Activated naive CD4-positive, alpha-beta T cell treated with anti-CD3 and anti-CD28 coated beads for 36 hours (primary cell): ENCODE measurements around the gene ITIH1. TPM values are rescaled to one million over a fixed set of nuclear protein-coding genes. Genes with fewer than 3 reads are reported as not detected.

Source experiments
- CTCF ChIA-PET: fragments of 350-600 bp; sonication (Branson Sonifier 250); formaldehyde crosslinking; loops from one replicate; lab custom pipeline; 2021; ENCODE audit warnings: antibody characterized with exemption; lab: Charles Lee
- DNase-seq: peaks from one replicate; pipeline ENCODE4 v3.0.0-alpha.2; 2020
- H3K27ac Mint-ChIP-seq: one replicate; pipeline ENCODE4 v1.8.0; 2021; ENCODE audit warnings: mild to moderate bottlenecking, mixed read lengths
- H3K27me3 Mint-ChIP-seq: one replicate; pipeline ENCODE4 v1.8.0; 2021; ENCODE audit warnings: low read depth, mixed read lengths
- H3K36me3 Mint-ChIP-seq: one replicate; pipeline ENCODE4 v1.8.0; 2021; ENCODE audit warnings: low read depth, mixed read lengths
- H3K4me1 Mint-ChIP-seq: one replicate; pipeline ENCODE4 v1.8.0; 2021; ENCODE audit warnings: low read depth, mixed read lengths
- H3K4me3 Mint-ChIP-seq: one replicate; pipeline ENCODE4 v1.8.0; 2021; ENCODE audit warnings: mild to moderate bottlenecking, moderate library complexity, mixed read lengths
- H3K9me3 Mint-ChIP-seq: one replicate; pipeline ENCODE4 v1.8.0; 2021; ENCODE audit warnings: mixed read lengths
- intact Hi-C: fragments of 100-400 bp; cut with micrococcal nuclease; formaldehyde crosslinking; loops from one replicate; pipeline ENCODE4 v1.15.1; 2023
- total RNA-seq, 2 experiments: library from RNA; stranded (reverse); gene quantifications; one replicate each; pipeline ENCODE4 v1.2.3, GENCODE V29; 2021

ITIH1 gene
- total RNA-seq, 2 experiments from 2014 or later = not detected

DNA sequence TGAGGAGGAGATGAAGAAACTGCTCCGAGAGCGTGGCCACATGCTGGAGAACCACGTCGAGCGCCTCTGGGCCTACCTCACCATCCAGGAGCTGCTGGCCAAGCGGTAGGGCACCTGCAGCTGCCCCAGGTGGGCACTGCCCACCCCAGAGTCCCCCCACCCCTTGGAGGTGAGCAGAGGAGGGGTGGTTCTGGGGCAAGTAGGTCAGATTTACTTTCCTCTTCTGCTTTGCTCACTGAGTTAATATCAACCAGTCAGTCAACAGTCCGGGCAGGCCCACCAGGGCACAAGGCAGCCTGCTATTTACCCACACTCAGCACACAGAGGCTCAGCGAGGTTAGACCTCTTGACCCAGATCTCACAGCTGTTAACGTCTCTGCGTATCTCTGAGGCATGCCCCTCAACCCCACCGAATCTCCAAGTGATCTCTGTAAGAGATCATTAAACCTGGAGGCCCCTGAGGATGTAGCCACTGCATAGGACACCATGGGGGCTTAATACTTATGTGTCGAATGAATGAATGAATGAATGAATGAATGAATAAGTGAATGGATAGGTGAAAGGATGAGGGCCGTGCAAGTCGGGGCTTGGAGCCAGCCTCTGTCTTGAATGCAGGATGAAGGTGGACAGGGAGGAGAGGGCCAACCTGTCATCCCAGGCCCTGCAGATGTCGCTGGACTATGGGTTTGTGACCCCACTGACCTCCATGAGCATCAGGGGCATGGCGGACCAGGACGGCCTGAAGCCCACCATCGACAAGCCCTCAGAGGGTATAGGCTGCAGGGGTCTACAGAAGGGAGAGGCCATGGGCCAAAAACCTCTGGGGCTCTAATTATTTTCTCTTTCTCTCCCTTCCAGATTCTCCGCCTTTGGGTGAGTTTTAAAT lies 9.2 kb downstream of the ITIH1 start:
- no peaks in the 10 kb centered on the region for H3K4me1 Mint-ChIP-seq
- no peak for DNase-seq
- H3K27ac Mint-ChIP-seq = no peak overlapping the region
- H3K4me3 Mint-ChIP-seq = no peak overlapping the region
- CTCF ChIA-PET = interaction anchor here (0.6 to 0.7 kb wide), 2 partner anchors 78 to 220 kb away, joined by 3 to 4 read pairs; no protein-coding TSS in a partner anchor
- no peaks in the 10 kb centered on the region for H3K9me3 Mint-ChIP-seq
- H3K36me3 Mint-ChIP-seq = no peaks in the 10 kb centered on the region
- no peaks in the 10 kb centered on the region for H3K27me3 Mint-ChIP-seq
- intact Hi-C loops = no loop called here

- no peak for DNase-seq
- Mint-ChIP-seq H3K27ac (no peak overlapping the region), H3K4me1 (no peaks in the 10 kb centered on the region), H3K4me3 (no peak overlapping the region), H3K27me3 (no peaks in the 10 kb centered on the region), H3K36me3 (no peaks in the 10 kb centered on the region), H3K9me3 (no peaks in the 10 kb centered on the region)
- intact Hi-C loops = no loop called here
- CTCF ChIA-PET = interaction anchor here (0.6 to 0.7 kb wide), 2 partner anchors 221 to 290 kb away, joined by 3 read pairs; no protein-coding TSS in a partner anchor
Measured at GRCh38 chr3:52787246-52787645, 9.8 kb downstream of the ITIH1 start.

GRCh38 chr3:52787672-52788625 lies 10.6 kb downstream of the ITIH1 start:
- intact Hi-C loops = no loop called here
- CTCF ChIA-PET = interaction anchor here (0.6 to 0.7 kb wide), 2 partner anchors 222 to 291 kb away, joined by 3 read pairs; no protein-coding TSS in a partner anchor
- DNase-seq = no peak
- Mint-ChIP-seq H3K4me3 (no peak overlapping the region), H3K4me1 (no peaks in the 10 kb centered on the region), H3K9me3 (no peaks in the 10 kb centered on the region), H3K36me3 (no peaks in the 10 kb centered on the region), H3K27me3 (no peaks in the 10 kb centered on the region), H3K27ac (no peak overlapping the region)

DNA sequence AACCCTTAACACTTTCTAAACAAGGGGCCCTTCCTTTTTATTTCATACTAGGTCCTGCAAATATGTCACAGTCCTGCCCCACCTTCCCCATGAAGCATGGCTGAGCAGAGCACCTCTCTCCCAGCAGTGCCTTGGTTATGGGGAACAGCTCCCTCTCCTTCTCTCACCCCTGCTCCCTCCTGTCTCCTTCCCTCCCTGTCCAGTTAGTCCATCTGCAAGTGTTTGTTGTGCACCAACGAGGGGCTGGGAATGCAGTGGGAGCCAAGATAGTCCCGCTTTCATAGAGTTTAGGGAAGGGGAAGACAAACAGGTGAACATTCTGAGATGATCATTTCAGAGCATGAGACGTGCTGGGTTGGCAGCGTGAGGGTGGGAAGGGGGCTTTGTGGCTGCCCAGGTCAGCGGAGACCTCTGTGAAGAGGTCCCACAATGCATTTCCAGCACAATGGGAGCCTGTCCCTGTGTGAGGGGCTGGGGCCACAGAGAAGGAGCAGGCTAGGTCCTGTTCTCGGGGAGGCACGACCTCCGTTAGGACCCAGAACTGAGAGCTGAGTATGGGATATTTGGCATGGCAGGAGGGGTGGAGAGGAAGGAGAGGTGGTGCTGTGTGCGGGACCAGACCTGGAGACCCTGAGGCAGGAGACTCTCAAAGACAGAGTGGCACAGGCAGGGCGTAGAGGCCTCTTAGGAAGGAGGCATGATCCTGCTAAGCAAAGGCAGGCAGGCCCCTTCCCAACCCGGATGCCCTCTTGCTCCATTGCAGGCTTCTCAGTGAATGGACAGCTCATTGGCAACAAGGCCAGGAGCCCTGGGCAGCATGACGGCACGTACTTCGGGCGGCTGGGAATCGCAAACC lies 11.7 kb downstream of the ITIH1 start:
- H3K27me3 Mint-ChIP-seq = no peaks in the 10 kb centered on the region
- H3K27ac Mint-ChIP-seq = no peak overlapping the region
- no peaks in the 10 kb centered on the region for H3K4me1 Mint-ChIP-seq
- intact Hi-C loops = no loop called here
- CTCF ChIA-PET = no interaction called here
- H3K9me3 Mint-ChIP-seq = no peaks in the 10 kb centered on the region
- no peaks in the 10 kb centered on the region for H3K36me3 Mint-ChIP-seq
- no peak overlapping the region for H3K4me3 Mint-ChIP-seq
- no peak for DNase-seq

- intact Hi-C loops = no loop called here
- Mint-ChIP-seq H3K4me1 (no peaks in the 10 kb centered on the region), H3K9me3 (no peaks in the 10 kb centered on the region), H3K27me3 (no peaks in the 10 kb centered on the region), H3K4me3 (no peak overlapping the region), H3K36me3 (no peaks in the 10 kb centered on the region), H3K27ac (no peak overlapping the region)
- CTCF ChIA-PET = no interaction called here
- no peak for DNase-seq
Measured at GRCh38 chr3:52789746-52790040, 12.3 kb downstream of the ITIH1 start.

- no peaks in the 10 kb centered on the region for H3K36me3 Mint-ChIP-seq
- no peaks in the 10 kb centered on the region for H3K9me3 Mint-ChIP-seq
- intact Hi-C loops = no loop called here
- H3K4me3 Mint-ChIP-seq = no peak overlapping the region
- no peaks in the 10 kb centered on the region for H3K27me3 Mint-ChIP-seq
- no peak overlapping the region for H3K27ac Mint-ChIP-seq
- no peaks in the 10 kb centered on the region for H3K4me1 Mint-ChIP-seq
- CTCF ChIA-PET = no interaction called here
- no peak for DNase-seq
Measured at GRCh38 chr3:52790337-52790736, 12.9 kb downstream of the ITIH1 start.

- Mint-ChIP-seq H3K4me3 (no peak overlapping the region), H3K4me1 (no peaks in the 10 kb centered on the region), H3K27me3 (no peaks in the 10 kb centered on the region), H3K9me3 (no peaks in the 10 kb centered on the region), H3K27ac (no peak overlapping the region), H3K36me3 (no peaks in the 10 kb centered on the region)
- intact Hi-C loops = no loop called here
- CTCF ChIA-PET = no interaction called here
- no peak for DNase-seq
Measured at GRCh38 chr3:52790741-52791140, 13.3 kb downstream of the ITIH1 start.

DNA sequence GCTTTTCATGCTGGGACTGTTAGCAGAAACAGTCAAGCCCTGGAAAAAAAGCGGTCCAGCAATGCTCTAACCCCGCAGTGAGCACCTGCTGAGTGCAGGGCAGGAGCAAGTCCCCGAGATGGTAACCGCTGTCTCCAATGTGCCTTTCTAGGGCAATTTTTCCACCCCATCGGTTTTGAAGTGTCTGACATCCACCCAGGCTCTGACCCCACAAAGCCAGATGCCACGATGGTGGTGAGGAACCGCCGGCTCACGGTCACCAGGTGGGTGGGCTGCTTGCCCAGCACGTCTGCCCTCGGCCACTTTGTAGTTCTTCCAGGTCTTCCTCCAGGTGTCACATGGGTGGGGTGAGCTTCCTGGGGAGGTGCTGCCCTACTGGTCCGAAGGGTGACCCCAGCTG lies 14.0 kb downstream of the ITIH1 start:
- no peaks in the 10 kb centered on the region for H3K4me1 Mint-ChIP-seq
- no peaks in the 10 kb centered on the region for H3K27me3 Mint-ChIP-seq
- no peak overlapping the region for H3K4me3 Mint-ChIP-seq
- no peak overlapping the region for H3K27ac Mint-ChIP-seq
- H3K36me3 Mint-ChIP-seq = no peaks in the 10 kb centered on the region
- H3K9me3 Mint-ChIP-seq = no peaks in the 10 kb centered on the region
- DNase-seq = no peak
- intact Hi-C loops = no loop called here
- CTCF ChIA-PET = no interaction called here

DNA sequence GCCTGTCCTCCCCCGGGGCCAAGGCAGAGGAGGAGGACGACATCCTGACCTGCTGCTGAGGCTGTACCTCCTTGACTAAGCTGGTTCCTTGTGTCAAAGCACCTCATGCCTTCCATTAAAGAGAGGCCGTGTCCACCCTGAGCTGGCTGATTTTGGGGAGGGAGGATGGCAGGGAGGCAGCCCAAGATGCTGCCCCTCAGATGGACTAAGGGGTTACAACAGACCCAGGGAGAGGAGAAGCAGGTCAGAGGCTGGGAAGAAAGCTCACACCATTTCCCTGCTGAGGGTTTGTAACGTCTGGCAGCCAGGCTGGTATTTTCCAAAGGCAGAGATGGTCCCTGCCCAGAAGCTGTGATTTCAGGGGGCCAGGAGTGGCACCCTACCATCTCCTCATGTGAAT lies 14.5 kb downstream of the ITIH1 start:
- Mint-ChIP-seq H3K27ac (no peak overlapping the region), H3K4me3 (no peak overlapping the region), H3K27me3 (no peaks in the 10 kb centered on the region), H3K9me3 (no peaks in the 10 kb centered on the region), H3K4me1 (no peaks in the 10 kb centered on the region), H3K36me3 (no peaks in the 10 kb centered on the region)
- intact Hi-C loops = no loop called here
- CTCF ChIA-PET = no interaction called here
- no peak for DNase-seq

DNA sequence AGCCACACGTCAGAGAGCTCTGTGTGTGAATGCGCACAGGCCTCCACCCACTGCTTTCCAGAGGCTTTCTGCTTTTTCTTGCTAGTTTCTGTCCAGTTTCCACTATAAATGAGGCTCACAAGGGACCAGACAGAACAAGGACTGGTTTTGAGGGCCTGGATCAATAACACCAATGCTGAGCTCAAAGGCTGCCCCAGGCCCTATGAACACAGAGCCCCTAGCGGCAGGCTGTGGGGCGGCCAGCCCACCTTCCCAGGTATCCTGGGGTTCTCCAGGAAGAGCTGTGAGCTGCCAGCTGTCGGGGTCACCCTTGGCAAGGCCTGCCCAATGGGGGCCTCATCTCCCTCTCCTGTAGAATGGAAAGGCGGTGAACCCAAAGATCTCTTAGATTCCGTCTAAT lies 15.0 kb downstream of the ITIH1 start:
- Mint-ChIP-seq H3K9me3 (no peaks in the 10 kb centered on the region), H3K4me1 (no peaks in the 10 kb centered on the region), H3K4me3 (no peak overlapping the region), H3K27me3 (no peaks in the 10 kb centered on the region), H3K27ac (no peak overlapping the region), H3K36me3 (no peaks in the 10 kb centered on the region)
- intact Hi-C loops = no loop called here
- CTCF ChIA-PET = no interaction called here
- DNase-seq = no peak

- Mint-ChIP-seq H3K9me3 (no peaks in the 10 kb centered on the region), H3K4me1 (no peaks in the 10 kb centered on the region), H3K4me3 (no peak overlapping the region), H3K27me3 (no peaks in the 10 kb centered on the region), H3K27ac (no peak overlapping the region), H3K36me3 (no peaks in the 10 kb centered on the region)
- DNase-seq = no peak
- intact Hi-C loops = no loop called here
- CTCF ChIA-PET = interaction anchor here (0.7 kb wide), 1 partner anchor 381 kb away, joined by 3 read pairs; no protein-coding TSS in a partner anchor
Measured at GRCh38 chr3:52792961-52793695, 15.7 kb downstream of the ITIH1 start.
